ENCODE results near the gene CLK4.
"Not testable (repeated sequence)": the region's sequence is repeated elsewhere in the genome, so short reads cannot be mapped to it uniquely, and the experiment has no call there.

The CLK4 gene

GRCh38 chr5:178588769-178589168, 38.1 kb downstream of the CLK4 start:
- Histone ChIP-seq H3K36me3 (ENCODE audit: control insufficient read depth in 1 of 2, insufficient read depth in 2 of 2, low read depth in 1 of 2, low read length in 2 of 2) (no peaks in the 10 kb centered on the region), H3K4ac (ENCODE audit: low read depth in 1 of 2, low read length in 2 of 2) (no peak overlapping the region), H3K27ac (ENCODE audit: low read length, poor library complexity, severe bottlenecking) (no peak overlapping the region), H3K14ac (ENCODE audit: low read length in 2 of 2) (no peak overlapping the region), H3K4me3 (ENCODE audit: insufficient read depth in 1 of 2, low read depth in 1 of 2, low read length in 2 of 2) (no peak overlapping the region), H3K18ac (ENCODE audit: low read depth in 1 of 2, low read length in 2 of 2) (no peak overlapping the region), H4K91ac (ENCODE audit: low read length) (no peak overlapping the region), H4K8ac (ENCODE audit: low read length) (no peak overlapping the region), H3K23ac (ENCODE audit: low read length in 2 of 2) (no peak overlapping the region), H2AFZ (ENCODE audit: low read depth, low read length) (no peak overlapping the region), H3K79me1 (replicated peaks; ENCODE audit: low read length, poor library complexity, severe bottlenecking) (no peaks in the 10 kb centered on the region), H2AK5ac (ENCODE audit: low read length, severe bottlenecking) (no peak overlapping the region), H3K4me1 (ENCODE audit: control insufficient read depth, insufficient read depth, low read depth, low read length) (peaks cover 15% of the 10 kb centered on the region), H2BK12ac (ENCODE audit: low read length in 2 of 2) (no peak overlapping the region), H3K9ac (ENCODE audit: low read length) (no peak overlapping the region), H3K27me3 (ENCODE audit: control insufficient read depth in 1 of 2, insufficient read depth in 1 of 2, low read length in 2 of 2) (peaks cover 39 to 49% of the 10 kb centered on the region in 2 experiments), H3K9me3 (ENCODE audit: control insufficient read depth, low read length) (no peaks in the 10 kb centered on the region), H2BK15ac (ENCODE audit: low read depth, poor library complexity, severe bottlenecking) (no peak overlapping the region), H3K4me2 (ENCODE audit: low read length, poor library complexity, severe bottlenecking) (no peak overlapping the region), H2BK120ac (ENCODE audit: low read depth, low read length) (no peak overlapping the region), H2BK5ac (ENCODE audit: low read depth, low read length, poor library complexity, severe bottlenecking) (no peak overlapping the region)
- 52% methylated on average over 8 of the region's 8 CpGs for WGBS
- DNase-seq: no peak

DNA sequence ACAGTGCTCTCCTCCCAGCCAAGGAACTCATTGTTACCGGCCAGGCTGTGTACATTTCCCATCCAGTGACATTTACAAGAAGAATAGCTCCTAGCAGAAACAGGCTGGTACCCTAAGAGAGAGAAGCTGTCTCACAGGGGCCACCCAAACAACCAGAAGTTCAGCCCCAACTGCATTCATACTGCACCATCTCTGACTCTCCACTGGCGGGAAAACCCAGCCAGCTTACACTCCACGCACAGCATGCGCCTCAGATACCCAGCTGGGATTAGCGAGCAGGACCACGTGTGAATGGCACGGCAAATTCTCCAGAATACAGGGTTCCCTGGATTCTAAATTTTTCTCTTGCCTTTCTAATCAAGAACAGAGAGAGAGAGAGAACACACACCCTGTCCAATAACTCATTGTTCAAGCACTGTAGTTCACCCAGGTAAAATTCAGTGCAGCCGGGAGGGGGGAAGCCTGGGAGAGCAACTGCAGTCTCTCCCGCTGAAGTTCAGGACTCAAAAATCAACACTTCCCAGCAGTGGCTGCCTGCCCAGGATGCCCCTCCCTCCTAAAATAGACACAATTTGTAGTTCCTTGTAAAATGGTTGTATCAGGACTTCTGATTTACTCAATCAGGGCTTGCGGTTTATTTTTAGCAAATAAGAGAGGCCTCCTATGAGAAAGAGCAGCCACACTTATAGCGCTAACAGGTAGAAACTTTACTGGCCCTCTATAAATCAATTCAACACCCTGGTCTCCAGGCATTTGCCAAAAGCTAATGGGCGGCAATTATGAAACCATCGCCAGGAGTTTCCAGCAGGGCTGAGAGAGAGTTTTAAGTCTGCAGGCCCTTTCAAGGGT, 38.9 kb downstream of the CLK4 start:
- Histone ChIP-seq H2AFZ (ENCODE audit: low read depth, low read length) (no peak overlapping the region), H3K18ac (ENCODE audit: low read depth in 1 of 2, low read length in 2 of 2) (no peak overlapping the region), H3K9ac (ENCODE audit: low read length) (no peak overlapping the region), H3K9me3 (ENCODE audit: control insufficient read depth, low read length) (no peaks in the 10 kb centered on the region), H3K4ac (ENCODE audit: low read depth in 1 of 2, low read length in 2 of 2) (no peak overlapping the region), H3K27ac (ENCODE audit: low read length, poor library complexity, severe bottlenecking) (no peak overlapping the region), H2AK5ac (ENCODE audit: low read length, severe bottlenecking) (no peak overlapping the region), H2BK12ac (ENCODE audit: low read length in 2 of 2) (no peak overlapping the region), H4K8ac (ENCODE audit: low read length) (no peak overlapping the region), H3K4me2 (ENCODE audit: low read length, poor library complexity, severe bottlenecking) (no peak overlapping the region), H2BK5ac (ENCODE audit: low read depth, low read length, poor library complexity, severe bottlenecking) (no peak overlapping the region), H3K79me1 (replicated peaks; ENCODE audit: low read length, poor library complexity, severe bottlenecking) (no peaks in the 10 kb centered on the region), H4K91ac (ENCODE audit: low read length) (no peak overlapping the region), H3K27me3 (ENCODE audit: control insufficient read depth in 1 of 2, insufficient read depth in 1 of 2, low read length in 2 of 2) (peaks cover 39 to 49% of the 10 kb centered on the region in 2 experiments), H3K14ac (ENCODE audit: low read length in 2 of 2) (no peak overlapping the region), H3K23ac (ENCODE audit: low read length in 2 of 2) (no peak overlapping the region), H3K4me1 (ENCODE audit: control insufficient read depth, insufficient read depth, low read depth, low read length) (peaks cover 15% of the 10 kb centered on the region), H2BK15ac (ENCODE audit: low read depth, poor library complexity, severe bottlenecking) (no peak overlapping the region), H3K36me3 (ENCODE audit: control insufficient read depth in 1 of 2, insufficient read depth in 2 of 2, low read depth in 1 of 2, low read length in 2 of 2) (no peaks in the 10 kb centered on the region), H3K4me3 (ENCODE audit: insufficient read depth in 1 of 2, low read depth in 1 of 2, low read length in 2 of 2) (no peak overlapping the region), H2BK120ac (ENCODE audit: low read depth, low read length) (no peak overlapping the region)
- no peak for DNase-seq
- 59% methylated on average over 13 of the region's 13 CpGs for WGBS

GRCh38 chr5:178586396-178586795, 40.5 kb downstream of the CLK4 start:
- H3K27me3 ChIP-seq (ENCODE audit: control insufficient read depth in 1 of 2, insufficient read depth in 1 of 2, low read length in 2 of 2): peaks cover 35 to 49% of the 10 kb centered on the region in 2 experiments
- no peak overlapping the region for H3K18ac ChIP-seq (ENCODE audit: low read depth in 1 of 2, low read length in 2 of 2)
- H4K91ac ChIP-seq (ENCODE audit: low read length): no peak overlapping the region
- no peak overlapping the region for H2BK5ac ChIP-seq (ENCODE audit: low read depth, low read length, poor library complexity, severe bottlenecking)
- H3K79me1 ChIP-seq (replicated peaks; ENCODE audit: low read length, poor library complexity, severe bottlenecking): no peaks in the 10 kb centered on the region
- no peaks in the 10 kb centered on the region for H3K36me3 ChIP-seq (ENCODE audit: control insufficient read depth in 1 of 2, insufficient read depth in 2 of 2, low read depth in 1 of 2, low read length in 2 of 2)
- no peak overlapping the region for H3K4me3 ChIP-seq (ENCODE audit: insufficient read depth in 1 of 2, low read depth in 1 of 2, low read length in 2 of 2)
- H3K27ac ChIP-seq (ENCODE audit: low read length, poor library complexity, severe bottlenecking): no peak overlapping the region
- H3K4me1 ChIP-seq (ENCODE audit: control insufficient read depth, insufficient read depth, low read depth, low read length): peaks cover 15% of the 10 kb centered on the region
- H3K4ac ChIP-seq (ENCODE audit: low read depth in 1 of 2, low read length in 2 of 2): no peak overlapping the region
- 100% methylated on average over 1 of the region's 2 CpGs for WGBS
- H3K14ac ChIP-seq (ENCODE audit: low read length in 2 of 2): no peak overlapping the region
- H2BK12ac ChIP-seq (ENCODE audit: low read length in 2 of 2): no peak overlapping the region
- no peak overlapping the region for H2AK5ac ChIP-seq (ENCODE audit: low read length, severe bottlenecking)
- no peak overlapping the region for H3K4me2 ChIP-seq (ENCODE audit: low read length, poor library complexity, severe bottlenecking)
- no peak overlapping the region for H3K9ac ChIP-seq (ENCODE audit: low read length)
- H3K9me3 ChIP-seq (ENCODE audit: control insufficient read depth, low read length): no peaks in the 10 kb centered on the region
- no peak overlapping the region for H2AFZ ChIP-seq (ENCODE audit: low read depth, low read length)
- H2BK15ac ChIP-seq (ENCODE audit: low read depth, poor library complexity, severe bottlenecking): no peak overlapping the region
- no peak overlapping the region for H2BK120ac ChIP-seq (ENCODE audit: low read depth, low read length)
- H4K8ac ChIP-seq (ENCODE audit: low read length): no peak overlapping the region
- DNase-seq: no peak
- no peak overlapping the region for H3K23ac ChIP-seq (ENCODE audit: low read length in 2 of 2)

DNA sequence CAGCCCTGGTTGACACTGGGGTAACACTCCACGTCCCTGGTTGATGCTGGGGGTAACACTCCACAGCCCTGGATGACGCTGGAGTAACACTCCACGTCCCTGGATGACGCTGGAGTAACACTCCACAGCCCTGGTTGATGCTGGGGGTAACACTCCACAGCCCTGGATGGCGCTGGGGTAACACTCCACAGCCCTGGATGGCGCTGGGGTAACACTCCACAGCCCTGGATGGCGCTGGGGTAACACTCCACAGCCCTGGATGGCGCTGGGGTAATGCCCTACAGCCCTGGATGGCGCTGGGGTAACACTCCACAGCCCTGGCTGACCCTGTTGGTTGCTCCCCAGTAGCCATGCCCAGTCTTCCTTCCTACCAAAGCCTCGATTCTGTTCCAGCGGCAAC, 41.4 kb downstream of the CLK4 start:
- H3K14ac ChIP-seq (ENCODE audit: low read length in 2 of 2); H3K4me2 ChIP-seq (ENCODE audit: low read length, poor library complexity, severe bottlenecking); H3K9ac ChIP-seq (ENCODE audit: low read length); H3K9me3 ChIP-seq (ENCODE audit: control insufficient read depth, low read length); H3K27ac ChIP-seq (ENCODE audit: low read length, poor library complexity, severe bottlenecking); H3K79me1 ChIP-seq (replicated peaks; ENCODE audit: low read length, poor library complexity, severe bottlenecking); H3K23ac ChIP-seq (ENCODE audit: low read length in 2 of 2); H3K4me3 ChIP-seq (ENCODE audit: insufficient read depth in 1 of 2, low read depth in 1 of 2, low read length in 2 of 2); H2BK15ac ChIP-seq (ENCODE audit: low read depth, poor library complexity, severe bottlenecking); H3K4ac ChIP-seq (ENCODE audit: low read depth in 1 of 2, low read length in 2 of 2); H2AK5ac ChIP-seq (ENCODE audit: low read length, severe bottlenecking); H2BK12ac ChIP-seq (ENCODE audit: low read length in 2 of 2); H3K18ac ChIP-seq (ENCODE audit: low read depth in 1 of 2, low read length in 2 of 2); H2BK5ac ChIP-seq (ENCODE audit: low read depth, low read length, poor library complexity, severe bottlenecking); H3K36me3 ChIP-seq (ENCODE audit: control insufficient read depth in 1 of 2, insufficient read depth in 2 of 2, low read depth in 1 of 2, low read length in 2 of 2); H4K8ac ChIP-seq (ENCODE audit: low read length); H2BK120ac ChIP-seq (ENCODE audit: low read depth, low read length); H4K91ac ChIP-seq (ENCODE audit: low read length); H2AFZ ChIP-seq (ENCODE audit: low read depth, low read length): not testable (repeated sequence)
- H3K4me1 ChIP-seq (ENCODE audit: control insufficient read depth, insufficient read depth, low read depth, low read length): peaks cover 12% of the 10 kb centered on the region
- H3K27me3 ChIP-seq (ENCODE audit: control insufficient read depth in 1 of 2, insufficient read depth in 1 of 2, low read length in 2 of 2): peaks cover 25 to 53% of the 10 kb centered on the region in 2 experiments
- peak; percentile 23 for DNase-seq
- WGBS: 81% methylated on average over 11 of the region's 11 CpGs

Data from mesenchymal stem cell (in vitro differentiated cells and primary cell).